GM12878 (cell line): ENCODE measurements around the gene TOPBP1. TPM values are rescaled to one million over a fixed set of nuclear protein-coding genes. Genes with fewer than 3 reads are reported as not detected.

ENCODE experiments used
- ATAC-seq: fragments of 200-7000 bp; cut with Tn5 transposase; 3 replicates; pipeline ENCODE4 v1.9.1; 2020; ENCODE audit warnings: mild to moderate bottlenecking, moderate library complexity
- Bru-seq: library from RNA; stranded (reverse); fragments of 400-500 nt; gene quantifications from one replicate; lab custom pipeline; 2021; lab: Mats Ljungman, UMichigan
- BruChase-seq, 2 experiments: library from RNA; stranded (reverse); fragments of 400-500 nt; gene quantifications; one replicate each; lab custom pipeline; 2021; lab: Mats Ljungman, UMichigan
- BruUV-seq: library from RNA; stranded (reverse); fragments of 400-500 nt; replicated peaks from 2 replicates; lab custom pipeline; 2021; lab: Mats Ljungman, UMichigan
- CTCF ChIA-PET: fragments of 300-600 bp; sonication (Branson Sonifier 250); formaldehyde crosslinking; extraction: SDS; loops from one replicate; lab custom pipeline; 2021; ENCODE audit warnings: inconsistent platforms; lab: Yijun Ruan, JAX
- POLR2A ChIA-PET: fragments of 350-600 bp; formaldehyde crosslinking; extraction: SDS; loops from one replicate; lab custom pipeline; 2021; ENCODE audit warnings: inconsistent platforms; lab: Charles Lee
- RAD21 ChIA-PET: fragments of 300-600 bp; sonication (Branson Sonifier 250); formaldehyde crosslinking; loops from one replicate; lab custom pipeline; 2023; ENCODE audit warnings: antibody characterized with exemption; ENCODE audit not compliant: unreplicated experiment; lab: Charles Lee
- SMC1A ChIA-PET: fragments of 300-600 bp; sonication (Branson Sonifier 250); formaldehyde crosslinking; loops from one replicate; lab custom pipeline; 2023; ENCODE audit not compliant: unreplicated experiment, uncharacterized antibody; lab: Charles Lee
- DNase-seq: peaks from one replicate; pipeline ENCODE4 v3.0.0-alpha.2; 2011; ENCODE audit warnings: low read depth, low spot score
- FAIRE-seq: peaks from 3 replicates; lab custom pipeline; 2011; peaks lifted over from hg19 to GRCh38; lab: Jason Lieb, UNC
- H2AFZ ChIP-seq: 2 replicates; pipeline ENCODE4 v1.6.0; 2011; ENCODE audit warnings: low read depth, low read length, control low read depth; ENCODE audit not compliant: control insufficient read depth
- H3K27ac ChIP-seq: 2 replicates; pipeline ENCODE4 v1.5.1; 2011; ENCODE audit warnings: control low read depth; ENCODE audit not compliant: control insufficient read depth, insufficient read depth
- H3K27me3 ChIP-seq, 2 experiments: replicated peaks in 1 of 2; 2 replicates each; pipeline versions ENCODE4 v1.6.0 to v1.6.1; 2011; ENCODE audit warnings: low read length in 1 of 2; ENCODE audit not compliant: control insufficient read depth in 2 of 2, insufficient read depth in 2 of 2
- H3K36me3 ChIP-seq, 2 experiments: 2 replicates each; pipeline ENCODE4 v1.5.1; 2011; ENCODE audit warnings: low read length in 1 of 2; ENCODE audit not compliant: control insufficient read depth in 2 of 2, insufficient read depth in 2 of 2
- H3K4me1 ChIP-seq: 2 replicates; pipeline ENCODE4 v1.6.1; 2011; ENCODE audit warnings: mild to moderate bottlenecking, low read length, moderate library complexity, mixed read lengths; ENCODE audit not compliant: control insufficient read depth, insufficient read depth
- H3K4me2 ChIP-seq: 2 replicates; pipeline ENCODE4 v1.6.0; 2011; ENCODE audit warnings: control low read depth; ENCODE audit not compliant: control insufficient read depth, insufficient read depth
- H3K4me3 ChIP-seq: fragments of 200-600 bp; sonication (generic); 2 replicates; pipeline ENCODE4 v1.5.1; 2016
- H3K79me2 ChIP-seq: 2 replicates; pipeline ENCODE4 v1.6.0; 2011; ENCODE audit warnings: low read length; ENCODE audit not compliant: control insufficient read depth, insufficient read depth
- H3K9ac ChIP-seq: 2 replicates; pipeline ENCODE4 v1.8.0; 2011; ENCODE audit warnings: low read length, control low read depth, mixed read lengths; ENCODE audit not compliant: control insufficient read depth, insufficient read depth
- H3K9me3 ChIP-seq: replicated peaks from 3 replicates; pipeline ENCODE4 v1.5.1; 2011; ENCODE audit warnings: mild to moderate bottlenecking, low read length; ENCODE audit not compliant: control insufficient read depth, insufficient read depth
- H4K20me1 ChIP-seq: 2 replicates; pipeline ENCODE4 v1.6.0; 2011; ENCODE audit not compliant: control insufficient read depth, insufficient read depth
- EGR1 ChIP-seq, 2 experiments: IDR thresholded peaks; 1 replicate in 1 of 2; 2 replicates in 1 of 2; pipeline ENCODE4 v1.6.1; 2011 to 2012; ENCODE audit warnings: low read depth in 2 of 2, low read length in 2 of 2, borderline replicate concordance in 1 of 2, mild to moderate bottlenecking in 1 of 2, moderate library complexity in 1 of 2
- FOXM1 ChIP-seq: IDR thresholded peaks from 2 replicates; pipeline ENCODE4 v1.6.1; 2012; ENCODE audit warnings: low read depth, mild to moderate bottlenecking, inconsistent platforms, low read length, moderate library complexity
- IRF4 ChIP-seq: IDR thresholded peaks from 2 replicates; pipeline ENCODE4 v1.6.1; 2011; ENCODE audit warnings: low read depth, low read length
- SP1 ChIP-seq: IDR thresholded peaks from one replicate; pipeline ENCODE4 v1.6.1; 2011; ENCODE audit warnings: low read depth, low read length
- TAF1 ChIP-seq: IDR thresholded peaks from 2 replicates; pipeline ENCODE4 v1.6.1; 2011; ENCODE audit warnings: mild to moderate bottlenecking, low read depth, low read length, borderline replicate concordance
- TCF7 ChIP-seq: IDR thresholded peaks from 2 replicates; pipeline ENCODE4 v1.6.1; 2014; ENCODE audit warnings: antibody characterized with exemption, borderline replicate concordance
- WGBS: methylation state at CpG from one replicate; pipeline ENCODE4 v1.1.6; 2016; ENCODE audit warnings: low lambda C conversion rate; ENCODE audit not compliant: insufficient replicate concordance, insufficient coverage; ENCODE audit errors: missing lambda C conversion rate; 5-methylcytosine and 5-hydroxymethylcytosine counted together
- in situ Hi-C: fragments of 300-500 bp; cut with MboI; formaldehyde crosslinking; loops from 9 replicates; pipeline ENCODE4 v1.14.3; 2018; ENCODE audit warnings: mixed read lengths
- intact Hi-C: fragments of 100-400 bp; cut with micrococcal nuclease; formaldehyde crosslinking; loops from one replicate; pipeline ENCODE4 v1.14.2; 2022; ENCODE audit not compliant: unreplicated experiment
- long read RNA-seq, 2 experiments: library from polyadenylated mRNA; unstranded; transcript quantifications; one replicate each; pipeline ENCODE4 v2.0.0, GENCODE V29; 2019 to 2020
- polyA minus RNA-seq, 3 experiments: library from RNA; depleted of rRNA, polyadenylated mRNA; stranded (reverse); fragments of >200 nt; gene quantifications; 2 replicates each; pipeline ENCODE4 v1.2.3, GENCODE V29; 2011
- polyA plus RNA-seq, 11 experiments: library from polyadenylated mRNA; depleted of rRNA in 4 of 11; unstranded in 6 of 11; stranded (reverse) in 5 of 11; fragments of >200 nt; fragmentation: Nextera tagmentation in 4 of 11; fragmentation: Illumina TruSeq in 1 of 11; extraction: Ambion mirVana in 4 of 11; extraction: Trizol in 1 of 11; gene quantifications; 1 replicate in 1 of 11; 2 replicates in 10 of 11; pipeline versions ENCODE4 v1.2.1 to v1.2.3, GENCODE V29; 2011 to 2016; ENCODE audit warnings: inconsistent platforms in 2 of 11, missing spikeins in 2 of 11, low read depth in 1 of 11
- total RNA-seq, 4 experiments: library from RNA; depleted of rRNA in 3 of 4; stranded (reverse); fragments of >200 nt in 3 of 4; fragmentation: Illumina TruSeq in 1 of 4; extraction: Trizol in 1 of 4; gene quantifications; 2 replicates each; pipeline versions ENCODE4 v1.2.1 to v1.2.3, GENCODE V29; 2013 to 2021
- TF ChIP-seq, protein P1 (sequence below): IDR thresholded peaks from 2 replicates; pipeline ENCODE4 v1.6.1; 2011; ENCODE audit warnings: low read depth, mild to moderate bottlenecking, low read length, moderate library complexity, borderline replicate concordance; ENCODE audit errors: extremely low read depth
- TF ChIP-seq, protein P2 (sequence below): fragments of 450-650 bp; formaldehyde crosslinking; IDR thresholded peaks from 2 replicates; pipeline ENCODE4 v1.5.0; 2022; ENCODE audit warnings: mild to moderate bottlenecking, missing genetic modification characterization

The TOPBP1 gene
- total RNA-seq (2013; cell fraction: nucleolus; rRNA removed) = 307 and 335 TPM in 2 replicates
- total RNA-seq (2014; rRNA removed) (81.2 and 85.2 TPM in 2 replicates), total RNA-seq (2014; rRNA removed; fragmentation: Illumina TruSeq; extraction: Trizol) (97.5 and 99.3 TPM in 2 replicates), total RNA-seq (2021) (49.5 and 58.3 TPM in 2 replicates), polyA plus RNA-seq (2011; rRNA removed) (97.6 and 112 TPM in 2 replicates), polyA plus RNA-seq (2014; fragmentation: Illumina TruSeq; extraction: Trizol) (77.8 and 84.4 TPM in 2 replicates), polyA plus RNA-seq (2014; fragmentation: Nextera tagmentation; extraction: Ambion mirVana) (10 to 100 TPM; 18.3 to 19.9 TPM), polyA plus RNA-seq (2014; rRNA removed) (58.6 and 64.6 TPM in 2 replicates), polyA plus RNA-seq (2016; fragmentation: Nextera tagmentation; extraction: Ambion mirVana) (10 to 100 TPM; 44.9 to 45.7 TPM), polyA minus RNA-seq (2011; rRNA and poly(A)+ RNA removed) (72.9 and 111 TPM in 2 replicates), Bru-seq, nascent RNA (percentile 86 among the genes with signal in this experiment), BruChase-seq, experiment 1, labeled RNA remaining after a 6-hour chase (percentile 91 among the genes with signal in this experiment), BruChase-seq, experiment 2, labeled RNA remaining after a 2-hour chase (percentile 92 among the genes with signal in this experiment)
- polyA plus RNA-seq (2011; ENCODE audit: low read depth) = 26.2 TPM
- polyA plus RNA-seq (2011; cell fraction: cytosol; rRNA removed) = 43.8 and 44.0 TPM in 2 replicates
- polyA plus RNA-seq (2011; cell fraction: nucleus; rRNA removed) = 213 and 221 TPM in 2 replicates
- 36.3 and 38.3 TPM in 2 replicates for polyA plus RNA-seq (2012)
- 22.1 and 35.3 TPM in 2 replicates for polyA minus RNA-seq (2011; cell fraction: cytosol; rRNA and poly(A)+ RNA removed)
- 94.3 and 142 TPM in 2 replicates for polyA minus RNA-seq (2011; cell fraction: nucleus; rRNA and poly(A)+ RNA removed)
- long read RNA-seq, experiment 1, full-length matches to known transcripts = 2 of 14 reads
- long read RNA-seq, experiment 1, partial matches to known transcripts = 11 of 14 reads
- long read RNA-seq, experiment 1, other reads (novel, unspliced or antisense) = 1 of 14 reads
- long read RNA-seq, experiment 2, partial matches to known transcripts = 23 of 25 reads
- long read RNA-seq, experiment 2, other reads (novel, unspliced or antisense) = 2 of 25 reads

DNA sequence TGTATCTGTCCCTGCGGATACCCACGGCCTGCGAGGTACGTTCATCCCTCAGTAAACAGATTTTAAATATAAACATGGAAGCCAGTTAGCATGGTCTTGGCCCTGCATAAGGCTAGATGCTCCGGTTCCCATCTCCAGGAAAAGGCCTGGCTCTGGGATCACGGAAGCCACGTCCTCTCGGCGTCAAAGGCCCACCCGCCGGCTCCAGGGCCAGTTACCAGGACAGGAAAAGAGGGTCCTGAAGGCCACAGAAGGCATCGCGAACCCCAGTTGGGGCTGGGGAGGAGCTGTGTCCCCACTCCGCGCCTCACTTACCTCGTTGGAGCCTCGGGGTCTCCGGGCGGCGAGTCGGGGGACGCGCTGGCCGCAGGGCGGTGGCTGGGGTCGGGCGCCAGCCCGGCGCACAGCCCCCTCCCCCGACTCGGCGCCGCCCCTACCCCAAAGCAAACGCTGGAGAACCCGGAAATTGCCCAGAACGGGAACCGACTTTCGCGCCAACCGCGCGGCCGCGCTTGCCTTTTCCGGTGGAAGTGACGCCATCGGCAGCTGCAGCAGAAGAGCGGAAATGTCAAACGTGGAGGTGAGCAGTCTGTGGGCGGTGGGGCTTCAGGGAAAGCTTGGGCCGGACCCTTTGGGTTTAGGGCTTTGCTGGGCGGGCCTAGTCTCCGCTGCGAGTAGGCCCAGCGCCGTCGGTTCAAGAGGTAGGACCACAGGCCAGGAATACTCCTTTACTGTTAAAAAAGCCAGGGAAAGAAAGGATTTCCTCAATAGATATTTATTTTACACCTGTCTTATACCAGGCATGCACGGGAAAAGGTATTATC is at the start of gene TOPBP1:
TOPBP1 (minus strand) TSS at position 488 of the 824 bp plus-strand sequence. CDS start 814 bp downstream, outside the sequence.
- peak; percentile 27 for FAIRE-seq
- BruUV-seq = TSS peak; percentile 68
- POLR2A ChIA-PET = interaction anchor here (0.7 to 1.7 kb wide), 2 partner anchors 89 to 214 kb away, joined by 4 to 7 read pairs; no protein-coding TSS in a partner anchor
- no peak for TF ChIP-seq TCF7
- TF ChIP-seq, protein P1, sequence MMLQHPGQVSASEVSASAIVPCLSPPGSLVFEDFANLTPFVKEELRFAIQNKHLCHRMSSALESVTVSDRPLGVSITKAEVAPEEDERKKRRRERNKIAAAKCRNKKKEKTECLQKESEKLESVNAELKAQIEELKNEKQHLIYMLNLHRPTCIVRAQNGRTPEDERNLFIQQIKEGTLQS = no peak
- peak in 1 of 2 experiments; percentile 91; a peak in 2 of 3 replicates for TF ChIP-seq EGR1 (IDR thresholded peaks at IDR 0.05; ENCODE audit: borderline replicate concordance in 1 of 2, low read depth in 2 of 2, low read length in 2 of 2)
- TF ChIP-seq, protein P2, sequence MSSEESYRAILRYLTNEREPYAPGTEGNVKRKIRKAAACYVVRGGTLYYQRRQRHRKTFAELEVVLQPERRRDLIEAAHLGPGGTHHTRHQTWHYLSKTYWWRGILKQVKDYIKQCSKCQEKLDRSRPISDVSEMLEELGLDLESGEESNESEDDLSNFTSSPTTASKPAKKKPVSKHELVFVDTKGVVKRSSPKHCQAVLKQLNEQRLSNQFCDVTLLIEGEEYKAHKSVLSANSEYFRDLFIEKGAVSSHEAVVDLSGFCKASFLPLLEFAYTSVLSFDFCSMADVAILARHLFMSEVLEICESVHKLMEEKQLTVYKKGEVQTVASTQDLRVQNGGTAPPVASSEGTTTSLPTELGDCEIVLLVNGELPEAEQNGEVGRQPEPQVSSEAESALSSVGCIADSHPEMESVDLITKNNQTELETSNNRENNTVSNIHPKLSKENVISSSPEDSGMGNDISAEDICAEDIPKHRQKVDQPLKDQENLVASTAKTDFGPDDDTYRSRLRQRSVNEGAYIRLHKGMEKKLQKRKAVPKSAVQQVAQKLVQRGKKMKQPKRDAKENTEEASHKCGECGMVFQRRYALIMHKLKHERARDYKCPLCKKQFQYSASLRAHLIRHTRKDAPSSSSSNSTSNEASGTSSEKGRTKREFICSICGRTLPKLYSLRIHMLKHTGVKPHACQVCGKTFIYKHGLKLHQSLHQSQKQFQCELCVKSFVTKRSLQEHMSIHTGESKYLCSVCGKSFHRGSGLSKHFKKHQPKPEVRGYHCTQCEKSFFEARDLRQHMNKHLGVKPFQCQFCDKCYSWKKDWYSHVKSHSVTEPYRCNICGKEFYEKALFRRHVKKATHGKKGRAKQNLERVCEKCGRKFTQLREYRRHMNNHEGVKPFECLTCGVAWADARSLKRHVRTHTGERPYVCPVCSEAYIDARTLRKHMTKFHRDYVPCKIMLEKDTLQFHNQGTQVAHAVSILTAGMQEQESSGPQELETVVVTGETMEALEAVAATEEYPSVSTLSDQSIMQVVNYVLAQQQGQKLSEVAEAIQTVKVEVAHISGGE (CRISPR knock-in tag) = 0 out of 2 replicates have a peak, but pooled peaks have one; percentile 12
- peak; percentile 89; the same call in 1 of the 2 replicates for TF ChIP-seq TAF1
- TF ChIP-seq SP1 = peak; percentile 28
- peak; percentile 13; the same call in 1 of the 2 replicates for TF ChIP-seq IRF4
- TF ChIP-seq FOXM1 = no peak

More for the DNA sequence above, at the start of gene TOPBP1:
- peaks cover 47% of the 10 kb centered on the region for H3K79me2 ChIP-seq
- H2AFZ ChIP-seq = peak within 1 kb of the TSS; percentile 85
- peaks cover 0 to 17% of the 10 kb centered on the region in 2 experiments; a peak in 2 of 4 replicates for H3K36me3 ChIP-seq
- no peaks in the 10 kb centered on the region for H3K9me3 ChIP-seq
- no peaks in the 10 kb centered on the region for H4K20me1 ChIP-seq
- RAD21 ChIA-PET = interaction anchor here (0.7 to 2.0 kb wide), 4 partner anchors 119 to 213 kb away, joined by 3 to 5 read pairs (median 4); no protein-coding TSS in a partner anchor
- peak within 1 kb of the TSS; percentile 91 for H3K4me2 ChIP-seq
- H3K4me1 ChIP-seq = peaks cover 4% of the 10 kb centered on the region; the same call in 1 of the 2 replicates
- intact Hi-C loops (loop anchor here (2.0 to 10.0 kb wide), 4 partner anchors 143 to 813 kb away; partner anchors contain the start of gene SRPRB), in situ Hi-C loops (loop anchor here (10.0 kb wide), 1 partner anchor 823 kb away; the partner anchor contains the start of genes ANAPC13 and CEP63)
- H3K9ac ChIP-seq = peak within 1 kb of the TSS; percentile 99
- DNase-seq = no peak
- peak within 1 kb of the TSS; percentile 95 for H3K4me3 ChIP-seq
- SMC1A ChIA-PET = interaction anchor here (1.3 to 1.9 kb wide), 2 partner anchors 173 to 220 kb away, joined by 3 to 5 read pairs; no protein-coding TSS in a partner anchor
- WGBS = under 1% methylated on average over 58 of the region's 58 CpGs
- peak; percentile 86 for ATAC-seq
- CTCF ChIA-PET = interaction anchor here (1.0 to 2.1 kb wide), 2 partner anchors 83 to 269 kb away, joined by 3 to 5 read pairs; no protein-coding TSS in a partner anchor
- H3K27me3 ChIP-seq = no peaks in the 10 kb centered on the region
- H3K27ac ChIP-seq = peak within 1 kb of the TSS; percentile 96
